Stimulated activated CD4-positive, alpha-beta T cell treated with anti-CD3 and anti-CD28 coated beads, TNF-alpha, amount 100 ng/mL, for 1 hour (primary cell): Measurements from ENCODE around the gene LRIG1.

Experiments
- DNase-seq, 3 donors: peaks; one replicate each; pipeline ENCODE4 v3.0.0-alpha.2; 2020; ENCODE audit warnings: low read depth in 3 of 3, low spot score in 1 of 3

LRIG1 gene

GRCh38 chr3:66489581-66489980 lies 11.2 kb downstream of the LRIG1 start:
- no peak for DNase-seq

- DNase-seq, result no peak
Observed at GRCh38 chr3:66489115-66489514, 11.7 kb downstream of the LRIG1 start.

- no peak for DNase-seq
Observed at GRCh38 chr3:66488492-66488891, 12.3 kb downstream of the LRIG1 start.

- no peak for DNase-seq
Observed at GRCh38 chr3:66487465-66487864, 13.4 kb downstream of the LRIG1 start.

GRCh38 chr3:66486646-66487045 lies 14.2 kb downstream of the LRIG1 start:
- DNase-seq, result no peak

- DNase-seq, result no peak
Observed at GRCh38 chr3:66486202-66486601, 14.6 kb downstream of the LRIG1 start.

- no peak for DNase-seq
Observed at GRCh38 chr3:66485291-66485968, 15.4 kb downstream of the LRIG1 start.

- no peak for DNase-seq
Observed at GRCh38 chr3:66484106-66484844, 16.5 kb downstream of the LRIG1 start.

- DNase-seq, result no peak
Observed at GRCh38 chr3:66483409-66483906, 17.4 kb downstream of the LRIG1 start.

GRCh38 chr3:66483006-66483405 lies 17.8 kb downstream of the LRIG1 start:
- DNase-seq, result no peak

- DNase-seq, result no peak
Observed at GRCh38 chr3:66482018-66482404, 18.8 kb downstream of the LRIG1 start.

- no peak for DNase-seq
Observed at GRCh38 chr3:66481071-66482017, 19.5 kb downstream of the LRIG1 start.

- DNase-seq, result no peak
Observed at GRCh38 chr3:66480666-66481065, 20.2 kb downstream of the LRIG1 start.

GRCh38 chr3:66479532-66479947 lies 21.3 kb downstream of the LRIG1 start:
- DNase-seq, result no peak

- no peak for DNase-seq
Observed at GRCh38 chr3:66478960-66479359, 21.9 kb downstream of the LRIG1 start.

GRCh38 chr3:66477856-66478255 lies 23.0 kb downstream of the LRIG1 start:
- no peak for DNase-seq

- no peak for DNase-seq
Observed at GRCh38 chr3:66476852-66477381, 23.9 kb downstream of the LRIG1 start.

GRCh38 chr3:66475386-66476020 lies 25.3 kb downstream of the LRIG1 start:
- no peak for DNase-seq

GRCh38 chr3:66473692-66474091 lies 27.1 kb downstream of the LRIG1 start:
- DNase-seq, result no peak

- no peak for DNase-seq
Observed at GRCh38 chr3:66473181-66473580, 27.6 kb downstream of the LRIG1 start.
